GM19239 (cell line): Measurements from ENCODE around the gene ACYP2.
"Not testable (repeated sequence)": the region's sequence is repeated elsewhere in the genome, so short reads cannot be mapped to it uniquely, and the experiment has no call there.

ENCODE experiments used
- DNase-seq: peaks from one replicate; pipeline ENCODE4 v3.0.0; 2011; ENCODE audit warnings: low spot score; ENCODE audit not compliant: insufficient read length
- FAIRE-seq: peaks from 2 replicates; lab custom pipeline; 2011; peaks lifted over from hg19 to GRCh38; lab: Jason Lieb, UNC

ACYP2 gene

DNA sequence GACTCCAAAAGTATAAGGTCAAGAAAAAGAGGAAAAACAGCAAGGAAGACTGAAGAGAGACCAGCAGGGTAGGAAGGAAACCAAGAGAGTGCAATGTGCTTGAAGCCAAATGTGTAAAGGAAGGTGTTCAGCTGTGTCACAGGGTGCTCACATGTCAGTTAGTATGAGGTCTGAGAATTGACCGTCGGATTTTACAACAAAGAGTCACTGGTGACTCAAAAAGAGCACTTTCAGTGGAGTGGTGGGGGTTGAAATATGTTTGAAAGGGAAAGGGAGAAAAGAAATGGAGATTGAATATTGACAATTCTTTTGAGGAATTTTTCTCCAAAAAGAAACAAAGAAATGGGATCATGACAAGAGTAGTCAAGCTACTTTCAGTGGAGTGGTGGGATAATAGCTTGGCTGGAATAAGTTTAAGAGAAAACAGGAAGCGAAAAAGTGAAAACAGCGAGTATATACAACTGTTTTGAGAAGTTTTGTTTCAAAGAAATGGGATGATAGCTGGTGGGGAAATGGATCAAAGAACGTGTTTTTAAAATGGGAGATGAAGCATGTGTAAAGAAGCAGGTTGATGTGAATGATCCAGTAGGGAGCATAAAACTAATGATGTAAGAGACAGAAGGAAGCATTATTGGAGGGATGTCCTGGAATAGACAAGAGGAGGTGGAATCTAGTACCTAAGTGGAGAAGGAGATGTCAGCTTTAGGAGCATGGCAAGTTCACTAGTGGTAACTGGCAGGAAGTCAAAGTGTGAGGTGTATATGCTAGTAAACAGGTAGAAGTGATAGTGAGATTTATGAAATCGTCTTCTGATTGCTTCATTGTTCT lies 144.2 kb downstream of the ACYP2 start:
- no peak for FAIRE-seq
- no peak for DNase-seq

DNA sequence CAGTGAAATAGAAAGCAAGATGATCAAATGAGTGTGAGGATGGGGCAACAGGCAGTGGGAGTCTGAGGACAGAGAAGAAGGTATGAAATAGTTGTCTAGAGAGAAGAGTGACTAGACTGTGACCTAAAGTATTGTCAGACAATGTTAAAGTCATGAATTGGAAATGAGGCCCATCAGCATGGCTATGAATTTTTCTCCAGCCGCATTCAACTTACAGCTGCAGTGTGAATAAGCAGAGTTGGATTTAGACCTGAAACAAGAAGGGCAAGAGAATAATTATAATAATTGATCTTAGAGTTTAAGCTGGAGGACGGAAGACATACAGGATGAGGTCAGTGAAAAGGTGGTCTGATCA lies 144.8 kb downstream of the ACYP2 start:
- no peak for FAIRE-seq

DNA sequence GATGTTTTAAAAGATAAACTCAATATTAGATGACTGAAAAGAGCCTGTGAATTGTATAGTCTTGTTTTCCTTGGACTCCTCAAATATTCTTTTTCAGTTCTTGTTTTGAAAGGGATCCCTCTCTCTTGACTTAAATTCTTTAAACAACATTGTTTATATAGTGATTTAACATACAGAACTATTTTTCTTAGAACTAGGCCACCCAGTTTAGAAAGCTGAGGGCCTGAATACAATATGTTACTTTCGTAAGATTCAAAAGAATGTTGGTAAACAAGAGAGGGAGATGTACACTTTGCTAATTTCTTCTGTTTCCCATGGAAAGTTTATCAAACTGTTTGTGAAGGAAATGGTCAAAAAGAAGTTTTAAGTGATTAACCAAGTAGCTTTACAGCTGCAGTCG lies 146.1 kb downstream of the ACYP2 start:
- no peak for DNase-seq
- no peak for FAIRE-seq

More for the DNA sequence above, 144.8 kb downstream of the ACYP2 start:
- DNase-seq: no peak

- DNase-seq (no peak), FAIRE-seq (no peak)
Measured at GRCh38 chr2:54262015-54262765, 146.8 kb downstream of the ACYP2 start.

DNA sequence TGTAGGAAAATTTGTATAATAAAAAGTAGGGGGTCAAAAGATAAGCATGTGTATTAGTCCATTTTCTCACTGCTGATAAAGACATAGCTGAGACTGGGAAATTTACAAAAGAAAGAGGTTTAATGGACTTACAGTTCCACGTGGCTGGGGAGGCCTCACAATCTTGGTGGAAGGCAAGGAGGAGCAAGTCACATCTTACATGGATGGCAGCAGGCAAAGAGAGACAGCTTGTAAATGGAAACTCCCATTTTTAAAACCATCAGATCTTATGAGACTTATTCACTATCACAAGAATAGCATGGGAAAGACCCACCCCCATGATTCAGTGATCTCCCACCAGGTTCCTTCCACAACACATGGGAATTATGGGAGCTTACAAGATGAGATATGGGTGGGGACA lies 149.7 kb downstream of the ACYP2 start:
- FAIRE-seq, DNase-seq: not testable (repeated sequence)

GRCh38 chr2:54267577-54267976 lies 152.2 kb downstream of the ACYP2 start:
- no peak for DNase-seq
- FAIRE-seq: no peak

- peak; percentile 60 for FAIRE-seq
- DNase-seq: no peak
Measured at GRCh38 chr2:54271189-54271588, 155.8 kb downstream of the ACYP2 start.

GRCh38 chr2:54271843-54272627 lies 156.6 kb downstream of the ACYP2 start:
- FAIRE-seq (peak; percentile 94), DNase-seq (peak; percentile 34)

GRCh38 chr2:54274781-54275242 lies 159.4 kb downstream of the ACYP2 start:
- DNase-seq (no peak), FAIRE-seq (no peak)

DNA sequence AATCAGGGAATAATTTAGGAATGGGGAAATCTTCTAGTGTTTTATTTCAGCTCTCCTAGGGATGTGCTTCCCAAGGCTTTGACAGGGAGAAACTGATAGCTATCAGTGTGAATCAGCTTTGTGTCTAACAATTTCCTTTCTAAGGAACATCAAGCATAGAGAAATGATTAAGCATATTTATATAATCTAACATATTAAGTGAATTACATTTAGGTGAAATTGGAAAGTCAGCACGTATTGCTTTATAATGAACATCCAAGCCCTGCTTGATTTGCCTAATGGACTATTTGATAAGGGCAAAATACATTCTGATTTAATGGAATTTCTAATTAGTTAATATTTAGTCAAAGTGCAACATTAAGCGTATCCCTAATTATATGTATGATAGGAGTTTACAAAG lies 160.1 kb downstream of the ACYP2 start:
- FAIRE-seq (no peak), DNase-seq (no peak)

DNA sequence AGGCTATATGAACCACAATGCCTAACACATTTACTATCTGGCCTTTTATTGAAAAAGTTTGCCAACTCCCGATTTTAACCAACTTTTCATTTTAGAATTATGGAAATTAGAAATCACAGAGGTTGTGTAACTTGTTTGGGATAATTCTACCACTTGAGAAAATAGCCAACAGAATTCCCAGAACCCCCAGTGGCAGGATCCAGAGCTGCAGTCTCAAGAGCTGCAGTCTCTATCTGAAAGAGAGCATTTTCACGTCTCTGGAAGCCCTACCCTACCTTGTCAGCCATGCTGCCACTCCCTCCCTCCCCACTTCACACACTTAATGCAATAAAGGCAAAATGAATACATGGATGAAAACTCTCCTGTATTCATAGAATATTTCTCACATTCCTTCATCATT lies 164.0 kb downstream of the ACYP2 start:
- no peak for FAIRE-seq
- DNase-seq: no peak

DNA sequence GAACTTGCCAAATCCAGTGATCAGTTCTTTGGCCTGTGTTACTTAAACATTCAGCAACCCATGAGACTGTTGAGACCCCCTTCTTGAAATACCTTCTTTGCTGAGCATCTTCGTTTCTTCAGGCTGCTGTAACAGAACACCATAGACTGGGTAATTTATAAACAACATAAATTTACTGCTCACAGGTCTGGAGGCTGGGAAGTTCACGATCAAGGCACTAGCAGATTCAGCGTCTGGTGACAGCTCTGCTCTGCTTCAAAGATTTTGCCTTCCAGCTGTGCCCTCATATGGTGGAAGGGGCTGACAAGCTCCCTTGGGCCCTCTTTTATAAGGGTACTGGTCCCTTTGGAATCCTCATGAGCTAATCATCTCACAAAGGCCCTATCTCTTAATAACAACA lies 169.4 kb downstream of the ACYP2 start:
- DNase-seq: no peak
- FAIRE-seq: no peak

DNA sequence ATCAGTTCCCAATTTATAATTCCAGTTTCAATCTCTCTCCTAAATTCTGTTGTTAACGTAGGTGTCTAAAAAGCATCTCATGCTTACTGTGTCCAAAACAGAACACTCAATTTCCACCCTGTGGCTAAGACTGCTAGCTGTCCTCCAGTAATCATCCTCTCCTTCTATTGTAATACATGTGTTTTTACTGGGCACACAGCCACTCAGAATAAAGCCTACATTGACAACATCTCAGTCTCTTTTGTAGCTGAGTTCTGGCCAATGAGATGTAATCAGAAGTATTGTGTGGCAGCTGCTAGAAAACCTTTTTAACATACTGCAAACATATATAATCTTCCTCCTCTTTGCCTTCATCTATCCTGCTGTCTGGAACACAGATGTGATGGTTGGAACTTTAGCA lies 170.0 kb downstream of the ACYP2 start:
- no peak for FAIRE-seq

DNA sequence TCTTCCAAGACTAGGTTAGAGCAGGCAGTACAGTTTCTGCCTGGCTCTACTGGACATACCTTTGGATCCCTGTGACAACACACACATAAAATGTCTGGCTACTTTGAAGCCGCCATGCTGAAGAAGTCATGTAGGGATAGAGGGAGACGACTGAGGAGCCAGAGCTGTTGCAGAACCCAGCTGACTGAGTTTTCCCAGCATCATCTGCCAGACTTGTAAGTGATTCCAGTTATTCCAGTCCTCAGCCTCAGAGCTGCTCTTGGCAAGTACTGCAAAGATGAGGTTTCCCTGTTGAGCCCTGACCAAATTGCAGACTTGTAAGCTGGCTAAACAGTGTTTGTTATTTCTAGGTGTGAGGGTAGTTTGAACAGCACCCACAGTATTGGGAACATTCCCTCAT lies 172.1 kb downstream of the ACYP2 start:
- DNase-seq: no peak
- FAIRE-seq: no peak

More for the DNA sequence above, 170.0 kb downstream of the ACYP2 start:
- DNase-seq: no peak

DNA sequence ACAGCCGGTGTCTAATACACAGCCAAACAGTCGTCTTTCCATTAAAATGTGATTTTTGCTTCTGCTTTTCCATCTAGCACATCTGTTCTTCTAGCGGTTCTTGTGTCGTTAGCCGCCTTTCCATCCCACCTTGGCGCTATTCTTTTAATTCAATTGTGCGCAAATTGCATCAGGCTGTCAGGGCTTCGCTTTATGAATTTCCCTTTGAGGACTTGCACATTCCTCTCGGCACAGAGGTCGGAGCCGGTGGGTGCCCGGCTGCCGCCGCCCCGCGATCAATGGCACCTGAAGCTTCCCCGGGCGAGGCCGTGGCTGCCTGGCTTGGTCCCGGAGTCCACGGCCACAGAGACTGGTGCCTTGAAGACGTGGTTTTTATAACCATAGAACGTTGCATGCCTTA lies 174.5 kb downstream of the ACYP2 start:
- no peak for FAIRE-seq

GRCh38 chr2:54290356-54291025 lies 175.1 kb downstream of the ACYP2 start:
- DNase-seq (no peak), FAIRE-seq (no peak)

More for the DNA sequence above, 174.5 kb downstream of the ACYP2 start:
- DNase-seq: no peak

DNA sequence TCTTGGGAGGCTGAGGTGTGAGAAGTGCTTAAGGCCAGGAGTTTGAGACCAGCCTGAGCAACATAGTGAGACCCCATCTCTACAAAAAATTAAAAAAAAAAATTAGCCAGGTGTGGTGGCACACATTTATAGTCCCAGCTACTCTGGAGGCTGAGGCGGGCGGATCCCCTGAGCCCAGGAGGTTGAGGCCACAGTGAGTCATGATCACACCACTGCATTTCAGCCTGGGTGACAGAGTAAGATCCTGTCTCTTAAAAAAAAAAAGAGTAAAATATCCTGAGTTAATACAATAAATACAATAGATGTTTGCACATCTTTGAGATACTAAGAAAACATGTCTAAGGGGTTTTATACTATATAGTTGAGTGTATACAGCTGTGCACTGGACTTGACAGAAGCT lies 179.2 kb downstream of the ACYP2 start:
- not testable (repeated sequence) for FAIRE-seq, DNase-seq

DNA sequence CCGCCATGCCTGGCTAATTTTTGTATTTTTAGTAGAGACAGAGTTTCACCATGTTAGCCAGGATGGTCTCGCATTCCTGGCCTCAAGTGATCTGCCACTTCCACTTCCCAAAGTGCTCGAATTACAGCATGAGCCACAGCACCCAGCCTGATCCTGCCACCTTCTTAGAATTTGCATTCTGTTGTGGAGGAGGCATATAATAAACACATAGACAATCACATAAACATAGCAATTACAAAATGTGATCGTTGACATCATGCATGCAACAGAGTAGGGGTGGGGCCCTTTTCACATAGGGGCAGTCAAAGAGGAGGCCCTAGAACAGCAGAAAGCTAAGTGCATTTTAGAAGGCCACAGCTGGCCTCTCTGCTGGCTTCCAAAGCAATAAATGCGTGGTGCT lies 180.5 kb downstream of the ACYP2 start:
- DNase-seq (no peak), FAIRE-seq (no peak)

DNA sequence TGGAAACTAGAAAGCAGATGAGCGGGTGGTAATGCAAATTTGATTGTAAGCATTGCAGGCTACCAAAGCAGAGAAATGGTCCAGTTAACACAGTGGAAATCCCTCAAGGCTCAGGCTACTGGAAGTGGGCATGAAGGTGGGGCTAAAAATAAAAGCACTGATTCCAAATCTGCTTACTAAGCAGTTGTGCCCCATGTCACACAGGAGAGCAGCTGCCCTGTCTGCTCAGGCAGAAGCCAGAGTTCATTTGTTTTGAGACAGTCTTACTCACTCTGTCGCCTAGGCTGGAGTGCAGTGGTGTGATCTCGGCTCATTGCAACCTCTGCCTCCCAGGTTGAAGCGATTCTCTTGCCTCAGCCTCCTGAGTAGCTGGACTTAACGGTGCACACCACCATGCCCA lies 183.1 kb downstream of the ACYP2 start:
- FAIRE-seq (no peak), DNase-seq (no peak)

DNA sequence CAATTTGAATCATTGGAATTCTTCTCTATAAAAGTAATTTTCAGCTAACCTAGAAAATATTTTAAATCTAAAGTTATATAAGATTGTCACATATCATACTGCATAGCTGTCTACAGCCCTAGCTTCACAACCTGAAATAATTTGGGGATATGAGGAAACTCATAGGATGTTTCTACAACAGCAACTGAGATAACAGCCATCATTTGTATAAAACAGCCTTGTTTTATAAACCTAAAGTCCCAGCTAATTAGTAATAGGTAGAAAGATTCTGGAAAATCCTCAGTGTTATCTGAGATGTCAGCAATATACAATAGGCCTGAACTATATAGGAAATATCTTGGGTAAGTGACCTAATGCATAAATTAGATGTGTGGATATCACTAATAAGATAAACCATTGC lies 188.2 kb downstream of the ACYP2 start:
- no peak for FAIRE-seq
- no peak for DNase-seq
